Raji (cell line): ENCODE results near the gene SLC2A4.
A peak's percentile ranks its signal among the peaks of the same experiment; 100 is the strongest.

ENCODE experiments used
- POLR2A ChIP-seq: IDR thresholded peaks from 2 replicates; pipeline ENCODE4 v1.6.1; 2011; ENCODE audit warnings: low read depth, low read length, control low read depth; ENCODE audit not compliant: insufficient read depth

SLC2A4 gene

DNA sequence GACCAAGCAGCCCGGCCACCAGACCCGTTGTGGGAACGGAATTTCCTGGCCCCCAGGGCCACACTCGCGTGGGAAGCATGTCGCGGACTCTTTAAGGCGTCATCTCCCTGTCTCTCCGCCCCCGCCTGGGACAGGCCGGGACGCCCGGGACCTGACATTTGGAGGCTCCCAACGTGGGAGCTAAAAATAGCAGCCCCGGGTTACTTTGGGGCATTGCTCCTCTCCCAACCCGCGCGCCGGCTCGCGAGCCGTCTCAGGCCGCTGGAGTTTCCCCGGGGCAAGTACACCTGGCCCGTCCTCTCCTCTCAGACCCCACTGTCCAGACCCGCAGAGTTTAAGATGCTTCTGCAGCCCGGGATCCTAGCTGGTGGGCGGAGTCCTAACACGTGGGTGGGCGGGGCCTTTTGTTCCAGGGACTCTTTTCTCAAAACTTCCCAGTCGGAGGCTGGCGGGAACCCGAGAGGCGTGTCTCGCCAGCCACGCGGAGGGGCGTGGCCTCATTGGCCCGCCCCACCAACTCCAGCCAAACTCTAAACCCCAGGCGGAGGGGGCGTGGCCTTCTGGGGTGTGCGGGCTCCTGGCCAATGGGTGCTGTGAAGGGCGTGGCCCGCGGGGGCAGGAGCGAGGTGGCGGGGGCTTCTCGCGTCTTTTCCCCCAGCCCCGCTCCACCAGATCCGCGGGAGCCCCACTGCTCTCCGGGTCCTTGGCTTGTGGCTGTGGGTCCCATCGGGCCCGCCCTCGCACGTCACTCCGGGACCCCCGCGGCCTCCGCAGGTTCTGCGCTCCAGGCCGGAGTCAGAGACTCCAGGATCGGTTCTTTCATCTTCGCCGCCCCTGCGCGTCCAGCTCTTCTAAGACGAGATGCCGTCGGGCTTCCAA is at the start of gene SLC2A4:
TSS of gene SLC2A4 (plus strand) at position 645 of the 879 bp plus-strand sequence. CDS start at position 862, 217 bp downstream.
- no peak for TF ChIP-seq POLR2A

DNA sequence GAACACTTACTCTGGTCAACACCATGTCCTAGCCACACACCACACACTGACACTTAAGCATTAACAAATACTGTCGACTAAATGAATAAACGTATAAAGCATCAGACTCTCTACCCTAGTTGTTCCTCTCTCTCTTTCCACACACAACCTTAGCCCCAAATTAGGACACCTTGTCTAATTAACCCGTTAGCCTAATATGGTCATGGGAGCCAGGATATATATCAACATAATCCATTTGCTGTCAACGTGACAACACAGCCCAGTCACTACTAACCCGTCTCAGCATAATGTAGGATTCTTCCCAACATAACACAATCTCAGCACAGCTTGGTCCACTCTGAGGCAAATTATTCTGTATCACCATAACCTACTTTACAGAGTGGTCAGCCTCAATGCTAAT is 49.4 kb upstream of the SLC2A4 start:
- no peak for TF ChIP-seq POLR2A

DNA sequence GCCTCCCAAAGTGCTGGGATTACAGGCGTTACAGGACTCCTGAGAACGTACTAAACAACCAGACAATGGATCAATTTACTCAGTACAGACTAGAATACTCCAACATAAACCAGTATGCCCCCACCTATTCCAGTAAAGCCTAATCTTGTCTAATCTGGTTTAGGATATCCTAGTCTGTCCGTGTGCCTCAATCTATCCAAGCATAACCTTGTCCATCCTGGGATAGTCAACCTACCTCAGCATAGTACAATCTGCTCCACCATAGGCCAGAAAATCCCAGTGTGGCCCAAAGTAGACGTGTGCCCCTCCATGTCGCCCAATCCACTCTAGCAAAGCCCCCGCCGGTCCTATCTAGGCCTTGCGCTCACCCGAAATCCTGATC is 47.8 kb upstream of the SLC2A4 start:
- no peak for TF ChIP-seq POLR2A

GRCh38 chr17:7234083-7234951 is 47.2 kb upstream of the SLC2A4 start, which contains the start of gene DVL2:
Gene DVL2, minus strand, starts transcription at chr17:7234517. Its CDS starts 255 bp downstream, at chr17:7234262.
- peak; percentile 93 for TF ChIP-seq POLR2A

- no peak for TF ChIP-seq POLR2A
Measured at GRCh38 chr17:7235693-7236665, 45.5 kb upstream of the SLC2A4 start.

DNA sequence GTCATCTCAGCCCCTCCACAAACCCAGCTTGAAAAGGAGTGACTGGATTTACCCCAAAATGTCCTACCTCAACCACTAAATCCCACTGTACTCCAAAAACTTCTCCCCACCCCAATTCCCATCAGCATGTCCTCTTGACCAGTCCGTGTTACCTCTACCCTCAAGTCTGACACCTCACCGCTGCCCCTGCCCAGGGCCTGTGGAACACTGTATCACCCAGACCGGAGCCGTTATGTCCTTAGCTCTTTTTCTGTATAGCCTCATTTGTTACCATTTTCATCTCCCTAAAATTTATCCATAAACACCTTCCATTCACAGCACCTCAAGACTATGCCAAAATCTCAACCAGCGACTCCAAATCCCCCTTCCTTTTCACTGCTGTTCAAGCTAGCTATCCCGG is 44.7 kb upstream of the SLC2A4 start:
- no peak for TF ChIP-seq POLR2A

DNA sequence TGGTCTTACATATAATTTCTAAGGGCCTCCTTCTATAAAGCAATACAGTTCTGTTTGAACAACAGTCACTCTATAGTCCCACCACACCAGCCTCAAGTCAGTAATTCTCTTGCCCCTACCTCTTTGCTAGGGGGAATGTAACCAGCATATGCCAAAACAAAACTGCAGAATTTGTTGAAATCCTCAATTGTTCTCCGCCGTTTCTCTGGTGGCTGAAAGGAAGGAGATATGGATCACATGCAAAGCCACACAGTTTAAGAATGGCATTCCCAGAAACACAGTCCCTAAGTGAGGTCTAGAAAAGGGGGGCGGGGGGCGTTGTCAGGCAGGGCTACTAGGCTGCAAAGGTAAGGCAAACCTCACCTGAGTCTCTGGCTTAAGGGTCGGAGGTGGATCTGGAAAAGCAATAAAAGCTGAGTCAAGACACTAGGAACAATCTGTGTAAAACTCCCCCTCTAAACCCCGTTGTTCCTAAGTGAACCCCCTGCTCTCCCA is 44.2 kb upstream of the SLC2A4 start:
- TF ChIP-seq POLR2A: no peak

GRCh38 chr17:7237761-7238419 is 43.6 kb upstream of the SLC2A4 start:
- peak; percentile 50 for TF ChIP-seq POLR2A

- TF ChIP-seq POLR2A: no peak; the same call in 1 of the 2 replicates
Measured at GRCh38 chr17:7238420-7239090, 43.0 kb upstream of the SLC2A4 start.

- peak; percentile 61 for TF ChIP-seq POLR2A
Measured at GRCh38 chr17:7239091-7240027, 42.2 kb upstream of the SLC2A4 start, which contains the start of gene PHF23. Gene PHF23, minus strand, starts transcription at chr17:7239457. Its CDS starts 178 bp downstream, at chr17:7239279.

- no peak for TF ChIP-seq POLR2A
Measured at GRCh38 chr17:7240375-7240774, 41.1 kb upstream of the SLC2A4 start.

DNA sequence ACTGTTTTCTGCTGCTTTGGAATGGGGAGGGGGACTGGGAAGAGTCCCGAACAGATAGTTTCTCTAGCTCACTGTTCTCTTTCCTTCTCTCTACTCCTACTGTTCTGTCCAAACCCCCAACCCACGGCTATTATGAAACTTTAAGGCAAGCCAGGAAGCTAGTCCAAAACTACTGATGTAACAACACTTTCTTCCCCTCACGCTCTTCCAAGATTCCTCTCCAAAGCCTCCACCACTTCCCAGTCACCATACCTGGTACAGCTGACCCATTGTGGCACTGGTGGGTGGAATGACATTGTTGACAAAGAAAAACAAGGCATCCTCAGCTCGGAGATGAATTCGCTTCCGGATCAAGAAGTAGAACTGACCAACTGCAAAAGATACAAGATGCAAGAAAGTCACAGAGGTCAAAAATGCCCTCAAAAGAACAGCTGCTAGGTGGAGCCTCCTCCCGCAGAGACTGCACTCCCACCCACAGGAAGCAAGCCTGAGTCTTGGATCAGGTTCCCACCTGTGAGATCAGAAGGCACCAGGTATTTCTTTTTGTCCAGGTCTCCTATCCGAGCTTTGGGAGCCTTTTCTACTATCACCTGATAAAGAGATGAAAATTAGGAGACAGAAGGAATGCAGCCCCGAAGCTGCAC is 40.3 kb upstream of the SLC2A4 start:
- TF ChIP-seq POLR2A: no peak
